Measurements from ENCODE around the gene ZNF469.

GRCh38 chr16:88370365-88370764 lies 12.4 kb upstream of the ZNF469 start:
- TF ChIP-seq CTCF (conservative IDR thresholded peaks at IDR 0.05; ENCODE audit: low read depth, low read length) = no peak
- TF ChIP-seq EZH2 (IDR thresholded peaks at IDR 0.05; ENCODE audit: borderline replicate concordance, low read depth, low read length, poor library complexity, severe bottlenecking) = no peak

Data from A673 (cell line).